A549 (cell line): Measurements from ENCODE around the gene ARHGAP26.

ENCODE experiments used
- ATOH8 ChIP-seq: fragments of 250-450 bp; sonication (Bioruptor Pico); IDR thresholded peaks from 2 replicates; pipeline ENCODE4 v1.5.0; 2020; ENCODE audit warnings: low read depth, mild to moderate bottlenecking, moderate library complexity
- BHLHE40 ChIP-seq: IDR thresholded peaks from 2 replicates; pipeline ENCODE4 v1.6.1; 2012; ENCODE audit warnings: low read depth, low read length, inconsistent platforms
- CBX2 ChIP-seq: fragments of 200-600 bp; sonication (generic); IDR thresholded peaks from 2 replicates; pipeline ENCODE4 v1.6.1; 2016; ENCODE audit warnings: low read depth, mild to moderate bottlenecking, borderline replicate concordance
- CHD2 ChIP-seq: fragments of 150-350 bp; IDR thresholded peaks from 2 replicates; pipeline ENCODE4 v1.6.1; 2014; ENCODE audit warnings: low read length; ENCODE audit not compliant: partially characterized antibody
- EHMT2 ChIP-seq: fragments of 200-600 bp; sonication (generic); IDR thresholded peaks from 2 replicates; pipeline ENCODE4 v1.6.1; 2016; ENCODE audit warnings: antibody characterized with exemption, low read depth, mild to moderate bottlenecking, moderate library complexity
- EP300 ChIP-seq, 2 experiments: fragments of >200 bp; sonication (Bioruptor Twin); formaldehyde crosslinking; IDR thresholded peaks; 2 replicates in 1 of 2; 3 replicates in 1 of 2; pipeline ENCODE4 v1.6.1; 2016 to 2017
- KDM1A ChIP-seq: fragments of 200-600 bp; sonication (generic); IDR thresholded peaks from 2 replicates; pipeline ENCODE4 v1.6.1; 2016; ENCODE audit warnings: low read depth, mild to moderate bottlenecking
- MAX ChIP-seq: IDR thresholded peaks from 2 replicates; pipeline ENCODE4 v1.6.1; 2012
- POLR2A ChIP-seq: IDR thresholded peaks from 2 replicates; pipeline ENCODE4 v1.6.1; 2012; ENCODE audit warnings: mild to moderate bottlenecking, low read length
- REST ChIP-seq: fragments of 200-600 bp; sonication (generic); IDR thresholded peaks from 2 replicates; pipeline ENCODE4 v1.6.1; 2016; ENCODE audit warnings: antibody characterized with exemption, mild to moderate bottlenecking, moderate library complexity
- RFX5 ChIP-seq: fragments of 450-650 bp; IDR thresholded peaks from 2 replicates; pipeline ENCODE4 v1.7.1; 2014; ENCODE audit warnings: antibody characterized with exemption, mild to moderate bottlenecking, moderate library complexity
- TF ChIP-seq, protein P1 (sequence below): fragments of >200 bp; sonication (Bioruptor Twin); formaldehyde crosslinking; IDR thresholded peaks from 3 replicates; pipeline ENCODE4 v1.5.1; 2016

GRCh38 chr5:143011585-143011984, 241.4 kb downstream of the ARHGAP26 start:
- TF ChIP-seq EP300 (IDR thresholded peaks at IDR 0.05), result no peak
- TF ChIP-seq, protein P1, sequence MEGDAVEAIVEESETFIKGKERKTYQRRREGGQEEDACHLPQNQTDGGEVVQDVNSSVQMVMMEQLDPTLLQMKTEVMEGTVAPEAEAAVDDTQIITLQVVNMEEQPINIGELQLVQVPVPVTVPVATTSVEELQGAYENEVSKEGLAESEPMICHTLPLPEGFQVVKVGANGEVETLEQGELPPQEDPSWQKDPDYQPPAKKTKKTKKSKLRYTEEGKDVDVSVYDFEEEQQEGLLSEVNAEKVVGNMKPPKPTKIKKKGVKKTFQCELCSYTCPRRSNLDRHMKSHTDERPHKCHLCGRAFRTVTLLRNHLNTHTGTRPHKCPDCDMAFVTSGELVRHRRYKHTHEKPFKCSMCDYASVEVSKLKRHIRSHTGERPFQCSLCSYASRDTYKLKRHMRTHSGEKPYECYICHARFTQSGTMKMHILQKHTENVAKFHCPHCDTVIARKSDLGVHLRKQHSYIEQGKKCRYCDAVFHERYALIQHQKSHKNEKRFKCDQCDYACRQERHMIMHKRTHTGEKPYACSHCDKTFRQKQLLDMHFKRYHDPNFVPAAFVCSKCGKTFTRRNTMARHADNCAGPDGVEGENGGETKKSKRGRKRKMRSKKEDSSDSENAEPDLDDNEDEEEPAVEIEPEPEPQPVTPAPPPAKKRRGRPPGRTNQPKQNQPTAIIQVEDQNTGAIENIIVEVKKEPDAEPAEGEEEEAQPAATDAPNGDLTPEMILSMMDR, result no peak
- TF ChIP-seq POLR2A, result no peak
- TF ChIP-seq MAX, result no peak
- TF ChIP-seq ATOH8, result no peak
- no peak for TF ChIP-seq CHD2
- TF ChIP-seq CBX2, result no peak
- no peak for TF ChIP-seq REST
- no peak for TF ChIP-seq KDM1A
- TF ChIP-seq EHMT2, result no peak
- TF ChIP-seq BHLHE40, result no peak
- TF ChIP-seq RFX5, result no peak
